A549 (cell line): ENCODE results near the gene ZNF469. TPM values are rescaled to one million over a fixed set of nuclear protein-coding genes. Genes with fewer than 3 reads are reported as not detected.

ENCODE experiments used
- ATAC-seq, 2 experiments: fragments of 200-7000 bp in 1 of 2; fragments of >200 bp in 1 of 2; cut with Nextera tagmentation in 1 of 2; cut with Tn5 transposase in 1 of 2; 3 replicates each; pipeline versions ENCODE4 v1.8.0 to v1.9.1; 2018 to 2020; ENCODE audit warnings: mild to moderate bottlenecking in 1 of 2, moderate library complexity in 1 of 2
- CTCF ChIA-PET: fragments of 300-600 bp; sonication (Branson Sonifier 250); formaldehyde crosslinking; extraction: SDS; loops from one replicate; lab custom pipeline; 2021; ENCODE audit warnings: antibody characterized with exemption, inconsistent platforms; lab: Yijun Ruan, JAX
- POLR2A ChIA-PET: fragments of 350-600 bp; formaldehyde crosslinking; extraction: SDS; loops from one replicate; lab custom pipeline; 2021; ENCODE audit warnings: antibody characterized with exemption, inconsistent platforms; lab: Yijun Ruan, JAX
- DNase-seq, 2 experiments: peaks; one replicate each; pipeline versions ENCODE4 v3.0.0 to v3.0.0-alpha.2; 2011 to 2016; ENCODE audit warnings: low read depth in 1 of 2, low spot score in 1 of 2
- FAIRE-seq: peaks from 2 replicates; lab custom pipeline; 2011; peaks lifted over from hg19 to GRCh38; lab: Jason Lieb, UNC
- H3K27ac ChIP-seq, 2 experiments: fragments of >200 bp; sonication (Bioruptor Twin); formaldehyde crosslinking; 3 replicates each; pipeline ENCODE4 v1.5.1; 2016 to 2017
- H3K4me1 ChIP-seq: fragments of >200 bp; sonication (Bioruptor Twin); formaldehyde crosslinking; 3 replicates; pipeline ENCODE4 v1.6.1; 2016
- H3K4me2 ChIP-seq: fragments of >200 bp; sonication (Bioruptor Twin); formaldehyde crosslinking; 3 replicates; pipeline ENCODE4 v1.6.1; 2016
- H3K4me3 ChIP-seq: fragments of >200 bp; sonication (Bioruptor Twin); formaldehyde crosslinking; 3 replicates; pipeline ENCODE4 v1.5.1; 2016
- H3K9me3 ChIP-seq: fragments of >200 bp; sonication (Bioruptor Twin); formaldehyde crosslinking; 3 replicates; pipeline ENCODE4 v1.6.1; 2016
- CBX8 ChIP-seq: fragments of 200-600 bp; sonication (generic); IDR thresholded peaks from 2 replicates; pipeline ENCODE4 v1.6.1; 2016
- CEBPB ChIP-seq, 2 experiments: fragments of >200 bp in 1 of 2; sonication (Bioruptor Twin) in 1 of 2; formaldehyde crosslinking in 1 of 2; IDR thresholded peaks; 2 replicates each; pipeline ENCODE4 v1.6.1; 2012 to 2016
- EHMT2 ChIP-seq: fragments of 200-600 bp; sonication (generic); IDR thresholded peaks from 2 replicates; pipeline ENCODE4 v1.6.1; 2016; ENCODE audit warnings: antibody characterized with exemption, low read depth, mild to moderate bottlenecking, moderate library complexity
- FOSB ChIP-seq: fragments of 250-450 bp; sonication (Bioruptor Pico); IDR thresholded peaks from 2 replicates; pipeline ENCODE4 v1.5.0; 2020; ENCODE audit warnings: mild to moderate bottlenecking, moderate library complexity
- FOSL2 ChIP-seq, 2 experiments: fragments of 450-650 bp in 1 of 2; fragments of >200 bp in 1 of 2; sonication (Bioruptor Twin) in 1 of 2; formaldehyde crosslinking; IDR thresholded peaks; 2 replicates each; pipeline versions ENCODE4 v1.5.0 to v1.6.1; 2016 to 2020; ENCODE audit warnings: mild to moderate bottlenecking in 1 of 2, moderate library complexity in 1 of 2
- HES2 ChIP-seq: fragments of >200 bp; sonication (Bioruptor Twin); formaldehyde crosslinking; IDR thresholded peaks from 2 replicates; pipeline ENCODE4 v1.6.1; 2016
- HEYL ChIP-seq: fragments of 250-450 bp; sonication (Bioruptor Pico); IDR thresholded peaks from 2 replicates; pipeline ENCODE4 v1.8.0; 2021; ENCODE audit warnings: mild to moderate bottlenecking, moderate library complexity
- HMGXB4 ChIP-seq: fragments of 250-450 bp; sonication (Bioruptor Pico); IDR thresholded peaks from 2 replicates; pipeline ENCODE4 v1.5.0; 2021; ENCODE audit warnings: mild to moderate bottlenecking, moderate library complexity, borderline replicate concordance
- JUN ChIP-seq, 2 experiments: fragments of >200 bp; sonication (Bioruptor Twin); formaldehyde crosslinking; IDR thresholded peaks; 2 replicates in 1 of 2; 3 replicates in 1 of 2; pipeline ENCODE4 v1.6.1; 2016 to 2017
- KDM5A ChIP-seq: fragments of 200-600 bp; sonication (generic); IDR thresholded peaks from 2 replicates; pipeline ENCODE4 v1.6.1; 2016; ENCODE audit warnings: antibody characterized with exemption, mild to moderate bottlenecking
- MAZ ChIP-seq: fragments of 150-350 bp; IDR thresholded peaks from 2 replicates; pipeline ENCODE4 v1.6.1; 2014; ENCODE audit warnings: antibody characterized with exemption, low read depth, low read length, borderline replicate concordance
- PHF8 ChIP-seq: fragments of 200-600 bp; sonication (generic); IDR thresholded peaks from 2 replicates; pipeline ENCODE4 v1.6.1; 2016; ENCODE audit warnings: low read depth, mild to moderate bottlenecking, antibody characterized with exemption, moderate library complexity, borderline replicate concordance
- POLR2A ChIP-seq: IDR thresholded peaks from 2 replicates; pipeline ENCODE4 v1.6.1; 2012; ENCODE audit warnings: mild to moderate bottlenecking, low read length
- RAD21 ChIP-seq, 2 experiments: fragments of >200 bp in 1 of 2; sonication (Bioruptor Twin) in 1 of 2; formaldehyde crosslinking in 1 of 2; IDR thresholded peaks in 1 of 2; conservative IDR thresholded peaks in 1 of 2; 2 replicates in 1 of 2; 3 replicates in 1 of 2; pipeline ENCODE4 v1.6.1; 2012 to 2018; ENCODE audit warnings: inconsistent platforms in 1 of 2
- REST ChIP-seq: fragments of 200-600 bp; sonication (generic); IDR thresholded peaks from 2 replicates; pipeline ENCODE4 v1.6.1; 2016; ENCODE audit warnings: antibody characterized with exemption, mild to moderate bottlenecking, moderate library complexity
- RFX5 ChIP-seq: fragments of 450-650 bp; IDR thresholded peaks from 2 replicates; pipeline ENCODE4 v1.7.1; 2014; ENCODE audit warnings: antibody characterized with exemption, mild to moderate bottlenecking, moderate library complexity
- TFCP2L1 ChIP-seq: fragments of 250-450 bp; sonication (Bioruptor Pico); IDR thresholded peaks from 2 replicates; pipeline ENCODE4 v1.5.0; 2021; ENCODE audit warnings: mild to moderate bottlenecking
- TP53 ChIP-seq: fragments of 250-450 bp; sonication (Bioruptor Pico); IDR thresholded peaks from 2 replicates; pipeline ENCODE4 v1.5.0; 2021; ENCODE audit warnings: mild to moderate bottlenecking, moderate library complexity
- ZC3H11A ChIP-seq: fragments of 450-650 bp; IDR thresholded peaks from 2 replicates; pipeline ENCODE4 v1.6.1; 2014; ENCODE audit warnings: antibody characterized with exemption, mild to moderate bottlenecking
- ZFP36 ChIP-seq: fragments of 450-650 bp; IDR thresholded peaks from 2 replicates; pipeline ENCODE4 v1.6.1; 2014; ENCODE audit warnings: borderline replicate concordance; ENCODE audit not compliant: partially characterized antibody
- WGBS: methylation state at CpG from one replicate; pipeline ENCODE4 v1.1.6; 2017; ENCODE audit errors: missing lambda C conversion rate; 5-methylcytosine and 5-hydroxymethylcytosine counted together
- polyA plus RNA-seq, 4 experiments: library from polyadenylated mRNA; depleted of rRNA in 3 of 4; stranded (reverse); fragments of >200 nt; fragmentation: RNase III in 1 of 4; extraction: RNeasy Plus Mini Kit Qiagen cat#74134 plus additional on column Dnase treatment in 1 of 4; gene quantifications; 2 replicates in 3 of 4; 3 replicates in 1 of 4; pipeline ENCODE4 v1.2.3, GENCODE V29; 2011 to 2017

The ZNF469 gene
- polyA plus RNA-seq, 2 of the 4 experiments (the other 2 are of a cell fraction): 0.47 to 4.4 TPM

GRCh38 chr16:88424587-88425235 is 42.0 kb downstream of the ZNF469 start:
- ChIA-PET CTCF (interaction anchor here (1.0 to 1.7 kb wide), 2 partner anchors 12 to 442 kb away, joined by 3 to 4 read pairs; no protein-coding TSS in a partner anchor), POLR2A (interaction anchor here (0.9 kb wide), 1 partner anchor 11 kb away, joined by 3 read pairs; no protein-coding TSS in a partner anchor)

GRCh38 chr16:88426018-88426417 is 43.3 kb downstream of the ZNF469 start:
- DNase-seq (no peak), ATAC-seq (peak in 1 of 2 experiments; percentile 2; a peak in 1 of 6 replicates), FAIRE-seq (no peak)
- Histone ChIP-seq H3K27ac (no peak overlapping the region), H3K4me3 (no peak overlapping the region), H3K4me2 (no peak overlapping the region), H3K9me3 (no peaks in the 10 kb centered on the region), H3K4me1 (no peaks in the 10 kb centered on the region)
- WGBS: 97% methylated on average over 6 of the region's 13 CpGs
- ChIA-PET CTCF (no interaction called here), POLR2A (no interaction called here)
- no peak for TF ChIP-seq REST
- no peak for TF ChIP-seq HEYL
- no peak for TF ChIP-seq TFCP2L1 (CRISPR knock-in tag)
- no peak for TF ChIP-seq CEBPB (IDR thresholded peaks at IDR 0.05)
- no peak for TF ChIP-seq HES2
- TF ChIP-seq HMGXB4 (CRISPR knock-in tag): no peak
- TF ChIP-seq RAD21 (conservative IDR thresholded peaks at IDR 0.05 in 1 of 2, IDR thresholded peaks at IDR 0.05 in 1 of 2): no peak
- TF ChIP-seq EHMT2: no peak
- TF ChIP-seq FOSB (CRISPR knock-in tag): no peak
- no peak for TF ChIP-seq ZFP36
- no peak for TF ChIP-seq POLR2A
- no peak for TF ChIP-seq PHF8
- no peak for TF ChIP-seq MAZ
- no peak for TF ChIP-seq KDM5A
- no peak for TF ChIP-seq RFX5

More at GRCh38 chr16:88424587-88425235, 42.0 kb downstream of the ZNF469 start:
- TF ChIP-seq JUN (IDR thresholded peaks at IDR 0.05): no peak
- H3K4me1 ChIP-seq: no peaks in the 10 kb centered on the region
- H3K4me2 ChIP-seq: no peak overlapping the region
- FAIRE-seq (no peak), ATAC-seq (no peak), DNase-seq (no peak)
- H3K9me3 ChIP-seq: no peaks in the 10 kb centered on the region
- H3K4me3 ChIP-seq: no peak overlapping the region
- H3K27ac ChIP-seq: peak overlapping the region in 1 of 2 experiments; percentile 36; a peak in 1 of 6 replicates
- 74% methylated on average over 17 of the region's 24 CpGs for WGBS

GRCh38 chr16:88427376-88427775 is 44.6 kb downstream of the ZNF469 start:
- FAIRE-seq: no peak
- H3K27ac ChIP-seq: no peak overlapping the region; a peak in 1 of 6 replicates
- no CpG with 5 or more reads among the region's 19 CpGs for WGBS
- no peak for ATAC-seq
- no peak for DNase-seq
- no peak overlapping the region for H3K4me3 ChIP-seq
- POLR2A ChIA-PET: no interaction called here
- CTCF ChIA-PET: interaction anchor here (0.8 to 3.1 kb wide), 4 partner anchors 9 to 45 kb away, joined by 3 to 27 read pairs (median 5); partner anchors contain the start of gene ZNF469
- H3K9me3 ChIP-seq: no peaks in the 10 kb centered on the region
- no peak overlapping the region for H3K4me2 ChIP-seq
- no peaks in the 10 kb centered on the region for H3K4me1 ChIP-seq
- TF ChIP-seq FOSL2 (IDR thresholded peaks at IDR 0.05): no peak
- TF ChIP-seq FOSL2 (CRISPR knock-in tag; IDR thresholded peaks at IDR 0.05): no peak
- TF ChIP-seq HEYL: no peak
- no peak for TF ChIP-seq MAZ
- no peak for TF ChIP-seq CBX8
- TF ChIP-seq TP53: no peak
- TF ChIP-seq ZFP36: no peak
- no peak for TF ChIP-seq ZC3H11A
